Neural cell (in vitro differentiated cells): ENCODE results near the gene JAZF1.

Experiments
- EZH2 ChIP-seq: fragments of 200-600, 300-800 bp; shearing (Covaris generic), sonication (generic); IDR thresholded peaks from 2 replicates; pipeline ENCODE4 v1.6.1; 2014; ENCODE audit warnings: antibody characterized with exemption, low read length, borderline replicate concordance, mild to moderate bottlenecking; ENCODE audit not compliant: insufficient read depth, poor library complexity, severe bottlenecking
- POLR2AphosphoS5 ChIP-seq: IDR thresholded peaks from 2 replicates; pipeline ENCODE4 v1.6.1; 2012
- TF ChIP-seq, protein P1 (sequence below): fragments of 450-650 bp; IDR thresholded peaks from 2 replicates; pipeline ENCODE4 v1.5.1; 2014; ENCODE audit warnings: antibody characterized with exemption, mild to moderate bottlenecking, moderate library complexity; ENCODE audit not compliant: poor library complexity, severe bottlenecking

DNA sequence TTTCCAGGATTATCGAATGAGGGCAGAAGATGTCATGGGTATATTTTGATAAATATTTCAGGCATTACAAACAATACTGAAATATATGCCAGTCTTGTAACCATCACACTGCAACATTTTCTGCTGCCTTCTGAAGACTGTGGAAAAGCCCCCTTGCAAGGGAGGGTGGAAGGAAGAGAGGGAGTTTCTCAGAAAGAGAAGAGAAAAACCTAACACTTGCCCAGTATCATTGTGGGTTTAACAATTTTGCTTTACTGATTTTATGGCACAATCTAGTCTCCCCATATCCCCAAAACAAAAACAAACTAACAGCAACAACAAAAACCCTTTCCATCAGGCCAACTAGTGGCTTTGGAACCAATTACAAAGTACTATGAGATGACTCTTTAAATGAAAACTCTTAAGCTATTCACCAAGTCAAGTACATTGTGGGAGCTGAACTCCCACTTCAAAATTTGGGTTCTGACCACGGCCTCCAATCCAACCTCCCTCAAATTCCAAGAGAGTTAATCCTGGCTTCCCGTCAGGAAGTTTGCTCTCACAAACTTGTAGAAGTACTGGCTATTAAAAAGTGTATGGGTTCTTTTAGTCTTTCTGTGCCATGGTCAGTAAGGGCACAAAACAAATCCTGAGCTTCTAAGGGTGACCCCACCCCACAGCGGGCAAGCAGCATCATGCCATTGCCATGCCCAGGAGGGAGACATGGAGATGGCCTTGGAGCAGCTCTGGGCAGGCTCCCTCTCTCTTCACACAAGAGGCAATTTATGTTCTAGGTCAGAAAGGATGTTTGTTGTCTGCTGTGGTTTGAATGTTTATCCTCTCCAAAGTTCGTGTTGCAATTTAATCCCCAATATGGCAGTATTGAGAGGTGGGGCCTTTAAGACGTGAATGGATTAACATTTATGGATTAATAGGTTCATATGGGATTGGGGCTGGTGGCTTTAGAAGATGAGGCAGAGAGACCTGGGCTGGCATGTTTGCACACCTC lies 96.3 kb downstream of the JAZF1 start:
- TF ChIP-seq, protein P1, sequence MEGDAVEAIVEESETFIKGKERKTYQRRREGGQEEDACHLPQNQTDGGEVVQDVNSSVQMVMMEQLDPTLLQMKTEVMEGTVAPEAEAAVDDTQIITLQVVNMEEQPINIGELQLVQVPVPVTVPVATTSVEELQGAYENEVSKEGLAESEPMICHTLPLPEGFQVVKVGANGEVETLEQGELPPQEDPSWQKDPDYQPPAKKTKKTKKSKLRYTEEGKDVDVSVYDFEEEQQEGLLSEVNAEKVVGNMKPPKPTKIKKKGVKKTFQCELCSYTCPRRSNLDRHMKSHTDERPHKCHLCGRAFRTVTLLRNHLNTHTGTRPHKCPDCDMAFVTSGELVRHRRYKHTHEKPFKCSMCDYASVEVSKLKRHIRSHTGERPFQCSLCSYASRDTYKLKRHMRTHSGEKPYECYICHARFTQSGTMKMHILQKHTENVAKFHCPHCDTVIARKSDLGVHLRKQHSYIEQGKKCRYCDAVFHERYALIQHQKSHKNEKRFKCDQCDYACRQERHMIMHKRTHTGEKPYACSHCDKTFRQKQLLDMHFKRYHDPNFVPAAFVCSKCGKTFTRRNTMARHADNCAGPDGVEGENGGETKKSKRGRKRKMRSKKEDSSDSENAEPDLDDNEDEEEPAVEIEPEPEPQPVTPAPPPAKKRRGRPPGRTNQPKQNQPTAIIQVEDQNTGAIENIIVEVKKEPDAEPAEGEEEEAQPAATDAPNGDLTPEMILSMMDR: no peak
- no peak for TF ChIP-seq POLR2AphosphoS5
- TF ChIP-seq EZH2: no peak
